G401 (cell line): ENCODE results near the gene SMIM31. TPM values are rescaled to one million over a fixed set of nuclear protein-coding genes. Genes with fewer than 3 reads are reported as not detected.
A peak's percentile ranks its signal among the peaks of the same experiment; 100 is the strongest.

Experiments
- DNase-seq: peaks from one replicate; pipeline ENCODE4 v3.0.0-alpha.2; 2015; ENCODE audit warnings: low spot score
- in situ Hi-C: cut with HindIII; loops from 2 replicates; pipeline ENCODE4 v1.10.0; 2016; ENCODE audit warnings: low sequenced_read_pairs, mixed read lengths
- total RNA-seq: library from RNA; depleted of rRNA; stranded (reverse); fragments of >200 nt; shearing (Covaris generic); gene quantifications from 2 replicates; pipeline ENCODE4 v1.2.3, GENCODE V29; 2014; rRNA removed

SMIM31 gene
- not detected in 2 replicates for total RNA-seq

GRCh38 chr4:164753873-164754488, at the start of gene SMIM31:
TSS of gene SMIM31 (plus strand) at chr4:164754131. CDS start at chr4:164770444, 16,313 bp downstream.
- in situ Hi-C loops, result no loop called here
- DNase-seq, result no peak

- in situ Hi-C loops, result no loop called here
- no peak for DNase-seq
Measured at GRCh38 chr4:164706675-164707074, 47.3 kb upstream of the SMIM31 start.

GRCh38 chr4:164716901-164717300, 37.0 kb upstream of the SMIM31 start:
- DNase-seq, result no peak
- in situ Hi-C loops, result no loop called here

GRCh38 chr4:164718827-164719226, 35.1 kb upstream of the SMIM31 start:
- no peak for DNase-seq
- in situ Hi-C loops, result no loop called here

GRCh38 chr4:164725066-164725465, 28.9 kb upstream of the SMIM31 start:
- in situ Hi-C loops, result no loop called here
- DNase-seq, result no peak

- in situ Hi-C loops, result no loop called here
Measured at GRCh38 chr4:164730705-164731393, 23.1 kb upstream of the SMIM31 start.

GRCh38 chr4:164731827-164732474, 22.0 kb upstream of the SMIM31 start:
- peak; percentile 31 for DNase-seq
- in situ Hi-C loops, result no loop called here

More at GRCh38 chr4:164730705-164731393, 23.1 kb upstream of the SMIM31 start:
- no peak for DNase-seq

- in situ Hi-C loops, result no loop called here
- DNase-seq, result no peak
Measured at GRCh38 chr4:164734484-164734883, 19.4 kb upstream of the SMIM31 start.

GRCh38 chr4:164748375-164748774, 5.6 kb upstream of the SMIM31 start:
- in situ Hi-C loops, result no loop called here
- peak; percentile 6 for DNase-seq

- in situ Hi-C loops, result no loop called here
- DNase-seq, result no peak
Measured at GRCh38 chr4:164755432-164755831, 1.5 kb downstream of the SMIM31 start.

GRCh38 chr4:164756686-164757085, 2.8 kb downstream of the SMIM31 start:
- no peak for DNase-seq
- in situ Hi-C loops, result no loop called here

- in situ Hi-C loops, result no loop called here
- DNase-seq, result no peak
Measured at GRCh38 chr4:164761241-164761640, 7.3 kb downstream of the SMIM31 start.

GRCh38 chr4:164761746-164762275, 7.9 kb downstream of the SMIM31 start:
- DNase-seq, result no peak
- in situ Hi-C loops, result no loop called here

- no peak for DNase-seq
- in situ Hi-C loops, result no loop called here
Measured at GRCh38 chr4:164765096-164765495, 11.2 kb downstream of the SMIM31 start.

GRCh38 chr4:164765833-164766232, 11.9 kb downstream of the SMIM31 start:
- no peak for DNase-seq
- in situ Hi-C loops, result no loop called here

- DNase-seq, result no peak
- in situ Hi-C loops, result no loop called here
Measured at GRCh38 chr4:164768516-164768915, 14.6 kb downstream of the SMIM31 start.

GRCh38 chr4:164770010-164770724, 16.2 kb downstream of the SMIM31 start:
- in situ Hi-C loops, result no loop called here
- DNase-seq, result no peak

- in situ Hi-C loops, result no loop called here
- no peak for DNase-seq
Measured at GRCh38 chr4:164771088-164771487, 17.2 kb downstream of the SMIM31 start.

GRCh38 chr4:164772076-164772475, 18.1 kb downstream of the SMIM31 start:
- in situ Hi-C loops, result no loop called here
- no peak for DNase-seq

GRCh38 chr4:164779080-164779479, 25.1 kb downstream of the SMIM31 start:
- no peak for DNase-seq
- in situ Hi-C loops, result no loop called here
